T-helper 2 cell (primary cell): ENCODE data around the gene CCDC172.
"Not testable (repeated sequence)": the region's sequence is repeated elsewhere in the genome, so short reads cannot be mapped to it uniquely, and the experiment has no call there.

Experiments
- DNase-seq, 5 experiments: peaks; one replicate each; pipeline versions ENCODE4 v3.0.0 to v3.0.0-alpha.2; 2012 to 2022

Gene CCDC172

GRCh38 chr10:116336866-116337265 lies 12.6 kb downstream of the CCDC172 start:
- no peak for DNase-seq

- DNase-seq = no peak
Observed at GRCh38 chr10:116352125-116352524, 27.9 kb downstream of the CCDC172 start.

- DNase-seq = no peak
Observed at GRCh38 chr10:116353817-116354216, 29.6 kb downstream of the CCDC172 start.

GRCh38 chr10:116355341-116355740 lies 31.1 kb downstream of the CCDC172 start:
- no peak for DNase-seq

GRCh38 chr10:116356833-116357232 lies 32.6 kb downstream of the CCDC172 start:
- no peak for DNase-seq

GRCh38 chr10:116364868-116365267 lies 40.6 kb downstream of the CCDC172 start:
- DNase-seq = no peak

- DNase-seq = no peak
Observed at GRCh38 chr10:116371737-116372136, 47.5 kb downstream of the CCDC172 start.

- DNase-seq = no peak
Observed at GRCh38 chr10:116382290-116382689, 58.0 kb downstream of the CCDC172 start.

GRCh38 chr10:116385311-116385710 lies 61.1 kb downstream of the CCDC172 start:
- no peak for DNase-seq

- peak in 1 of 5 experiments; percentile 2 for DNase-seq
Observed at GRCh38 chr10:116385994-116386809, 62.0 kb downstream of the CCDC172 start.

- not testable (repeated sequence) for DNase-seq
Observed at GRCh38 chr10:116393246-116393831, 69.1 kb downstream of the CCDC172 start.

- DNase-seq = no peak
Observed at GRCh38 chr10:116395223-116395985, 71.2 kb downstream of the CCDC172 start.

- no peak for DNase-seq
Observed at GRCh38 chr10:116398224-116398623, 74.0 kb downstream of the CCDC172 start.

GRCh38 chr10:116402858-116403257 lies 78.6 kb downstream of the CCDC172 start:
- DNase-seq = no peak

GRCh38 chr10:116403740-116404250 lies 79.5 kb downstream of the CCDC172 start:
- no peak for DNase-seq

- DNase-seq = no peak
Observed at GRCh38 chr10:116408719-116409118, 84.5 kb downstream of the CCDC172 start.

- DNase-seq = no peak
Observed at GRCh38 chr10:116410351-116410750, 86.1 kb downstream of the CCDC172 start.

GRCh38 chr10:116417821-116418220 lies 93.6 kb downstream of the CCDC172 start:
- DNase-seq = no peak

GRCh38 chr10:116418389-116418788 lies 94.1 kb downstream of the CCDC172 start:
- DNase-seq = no peak

- DNase-seq = no peak
Observed at GRCh38 chr10:116421815-116422214, 97.6 kb downstream of the CCDC172 start.

- DNase-seq = no peak
Observed at GRCh38 chr10:116427671-116428070, 103.4 kb downstream of the CCDC172 start, which contains the start of gene PNLIPRP3. Gene PNLIPRP3 (plus strand): TSS chr10:116427847. CDS start chr10:116428013, 166 bp downstream.

GRCh38 chr10:116429288-116429977 lies 105.2 kb downstream of the CCDC172 start:
- DNase-seq = no peak
